PC-3 (cell line): ENCODE results near the gene MOGAT3. TPM values are rescaled to one million over a fixed set of nuclear protein-coding genes. Genes with fewer than 3 reads are reported as not detected.

Source experiments
- ATAC-seq: fragments of 200-7000 bp; cut with Tn5 transposase; 2 replicates; pipeline ENCODE4 v1.9.1; 2020; ENCODE audit warnings: mild to moderate bottlenecking, moderate library complexity
- BruUV-seq: library from RNA; stranded (reverse); fragments of 400-500 nt; replicated peaks from 2 replicates; lab custom pipeline; 2021; lab: Mats Ljungman, UMichigan
- CTCF ChIA-PET: fragments of 300-600 bp; sonication (Branson Sonifier 250); formaldehyde crosslinking; loops from one replicate; lab custom pipeline; 2022; ENCODE audit warnings: antibody characterized with exemption; lab: Charles Lee
- POLR2A ChIA-PET: fragments of 300-600 bp; sonication (Branson Sonifier 250); formaldehyde crosslinking; loops from one replicate; lab custom pipeline; 2022; ENCODE audit warnings: antibody characterized with exemption; ENCODE audit not compliant: unreplicated experiment; lab: Charles Lee
- DNase-seq: peaks from one replicate; pipeline ENCODE4 v3.0.0-alpha.2; 2015
- H2AFZ ChIP-seq: fragments of 300-600 bp; sonication (generic); 2 replicates; pipeline ENCODE4 v1.6.0; 2016; ENCODE audit warnings: antibody characterized with exemption, low read length
- H3F3A ChIP-seq: fragments of 300-600 bp; sonication (generic); one replicate; pipeline ENCODE4 v1.6.0; 2017; ENCODE audit warnings: antibody characterized with exemption, low read length, control low read depth, mild to moderate bottlenecking; ENCODE audit not compliant: unreplicated experiment
- H3K27ac ChIP-seq: fragments of 300-600 bp; sonication (generic); 2 replicates; pipeline ENCODE4 v1.5.1; 2016; ENCODE audit warnings: mild to moderate bottlenecking, low read length
- H3K27me3 ChIP-seq: fragments of 300-600 bp; sonication (generic); 2 replicates; pipeline ENCODE4 v1.6.1; 2016; ENCODE audit warnings: low read length, mixed read lengths
- H3K36me3 ChIP-seq: fragments of 300-600 bp; sonication (generic); 2 replicates; pipeline ENCODE4 v1.6.1; 2016; ENCODE audit warnings: low read depth, mixed run types, low read length, mixed read lengths
- H3K4me1 ChIP-seq: fragments of 300-600 bp; sonication (generic); 2 replicates; pipeline ENCODE4 v1.5.1; 2016; ENCODE audit warnings: low read length; ENCODE audit not compliant: insufficient read depth
- H3K4me2 ChIP-seq: fragments of 300-600 bp; sonication (generic); 2 replicates; pipeline ENCODE4 v1.6.0; 2016; ENCODE audit warnings: low read length
- H3K4me3 ChIP-seq: fragments of 300-600 bp; sonication (generic); 2 replicates; pipeline ENCODE4 v1.5.1; 2016; ENCODE audit warnings: mild to moderate bottlenecking, low read length, mixed read lengths
- H3K79me2 ChIP-seq: fragments of 300-600 bp; sonication (generic); 2 replicates; pipeline ENCODE4 v1.6.1; 2017; ENCODE audit warnings: low read length, mixed read lengths
- H3K9ac ChIP-seq: fragments of 300-600 bp; sonication (generic); 2 replicates; pipeline ENCODE4 v1.6.0; 2016; ENCODE audit warnings: mild to moderate bottlenecking, low read length
- H3K9me2 ChIP-seq: fragments of 300-600 bp; sonication (generic); replicated peaks from 2 replicates; pipeline ENCODE4 v1.6.1; 2016; ENCODE audit warnings: mixed run types, low read length, mixed read lengths
- H3K9me3 ChIP-seq: fragments of 300-600 bp; sonication (generic); 2 replicates; pipeline ENCODE4 v1.6.1; 2016; ENCODE audit warnings: low read length, mixed read lengths
- H4K20me1 ChIP-seq: fragments of 300-600 bp; sonication (generic); 2 replicates; pipeline ENCODE4 v1.6.1; 2016; ENCODE audit warnings: low read length, mixed read lengths
- CTCF ChIP-seq: fragments of 300-600 bp; sonication (generic); conservative IDR thresholded peaks from 2 replicates; pipeline ENCODE4 v1.5.1; 2017; ENCODE audit warnings: antibody characterized with exemption, low read depth, mild to moderate bottlenecking, low read length
- EZH2 ChIP-seq: fragments of 300-600 bp; sonication (generic); IDR thresholded peaks from one replicate; pipeline ENCODE4 v1.6.1; 2017; ENCODE audit warnings: antibody characterized with exemption, mild to moderate bottlenecking, low read length; ENCODE audit not compliant: unreplicated experiment
- EZH2phosphoT487 ChIP-seq: fragments of 300-600 bp; sonication (generic); IDR thresholded peaks from 2 replicates; pipeline ENCODE4 v1.6.1; 2018; ENCODE audit warnings: mild to moderate bottlenecking, antibody characterized with exemption, low read length, borderline replicate concordance
- intact Hi-C: fragments of 100-400 bp; cut with micrococcal nuclease; formaldehyde crosslinking; loops from 2 replicates; pipeline ENCODE4 v1.9.0; 2023
- total RNA-seq: library from RNA; depleted of rRNA; stranded (reverse); fragments of >200 nt; gene quantifications from 2 replicates; pipeline ENCODE4 v1.2.3, GENCODE V29; 2014

Gene MOGAT3
- total RNA-seq, 1 experiment from 2014 or later = not detected

- H3K4me1 ChIP-seq = peaks cover 44% of the 10 kb centered on the region
- no peak overlapping the region for H3K4me2 ChIP-seq
- H2AFZ ChIP-seq = no peak overlapping the region
- H3F3A ChIP-seq = no peaks in the 10 kb centered on the region
- TF ChIP-seq CTCF (no peak), EZH2phosphoT487 (no peak), EZH2 (no peak)
- peaks cover 50% of the 10 kb centered on the region for H3K27me3 ChIP-seq
- POLR2A ChIA-PET = no interaction called here
- H3K27ac ChIP-seq = no peak overlapping the region
- no peaks in the 10 kb centered on the region for H4K20me1 ChIP-seq
- ATAC-seq (no peak), DNase-seq (no peak)
- no peak overlapping the region for H3K4me3 ChIP-seq
- no peaks in the 10 kb centered on the region for H3K79me2 ChIP-seq
- no peaks in the 10 kb centered on the region for H3K36me3 ChIP-seq
- no TSS peak for BruUV-seq
- intact Hi-C loops = no loop called here
- H3K9ac ChIP-seq = no peak overlapping the region
- no peaks in the 10 kb centered on the region for H3K9me3 ChIP-seq
- H3K9me2 ChIP-seq = no peaks in the 10 kb centered on the region
- CTCF ChIA-PET = no interaction called here
These were observed 33.8 kb downstream of the MOGAT3 start for GRCh38 chr7:101166909-101167644.

GRCh38 chr7:101166648-101166908 lies 34.3 kb downstream of the MOGAT3 start:
- BruUV-seq = no TSS peak
- H3K4me3 ChIP-seq = no peak overlapping the region

More at GRCh38 chr7:101166648-101166908, 34.3 kb downstream of the MOGAT3 start:
- no peak for ATAC-seq
- TF ChIP-seq CTCF = no peak
- no peak for TF ChIP-seq EZH2phosphoT487
- TF ChIP-seq EZH2 = no peak
- H3K27me3 ChIP-seq = peaks cover 45% of the 10 kb centered on the region
- H4K20me1 ChIP-seq = no peaks in the 10 kb centered on the region
- ChIA-PET CTCF (no interaction called here), POLR2A (no interaction called here)
- H3K27ac ChIP-seq = no peak overlapping the region
- H3F3A ChIP-seq = no peaks in the 10 kb centered on the region
- no peaks in the 10 kb centered on the region for H3K9me3 ChIP-seq
- intact Hi-C loops = no loop called here
- H3K36me3 ChIP-seq = no peaks in the 10 kb centered on the region
- H3K79me2 ChIP-seq = no peaks in the 10 kb centered on the region
- no peak overlapping the region for H3K4me2 ChIP-seq
- peaks cover 46% of the 10 kb centered on the region for H3K4me1 ChIP-seq
- no peaks in the 10 kb centered on the region for H3K9me2 ChIP-seq
- H2AFZ ChIP-seq = no peak overlapping the region
- DNase-seq = no peak
- H3K9ac ChIP-seq = no peak overlapping the region
